HG02763 (cell line): ENCODE measurements around the gene CLDN20.
A peak's percentile ranks its signal among the peaks of the same experiment; 100 is the strongest.
"Not testable (repeated sequence)": the region's sequence is repeated elsewhere in the genome, so short reads cannot be mapped to it uniquely, and the experiment has no call there.

Source experiments
- ATAC-seq: cut with Tn5 transposase; IDR thresholded peaks from one replicate; pipeline ENCODE4 v1.9.1; 2021; ENCODE audit warnings: mild to moderate bottlenecking, moderate library complexity; ENCODE audit not compliant: unreplicated experiment

CLDN20 gene

GRCh38 chr6:155309150-155309549, 45.3 kb downstream of the CLDN20 start:
- no peak for ATAC-seq

- no peak for ATAC-seq
These were observed 46.8 kb downstream of the CLDN20 start for GRCh38 chr6:155310596-155310995.

- ATAC-seq = no peak
These were observed 47.3 kb downstream of the CLDN20 start for GRCh38 chr6:155311086-155311485.

GRCh38 chr6:155311583-155311982, 47.8 kb downstream of the CLDN20 start:
- ATAC-seq = no peak

- ATAC-seq = not testable (repeated sequence)
These were observed 49.1 kb downstream of the CLDN20 start for GRCh38 chr6:155312950-155313349.

GRCh38 chr6:155313602-155314091, 49.8 kb downstream of the CLDN20 start:
- ATAC-seq = peak; percentile 7

GRCh38 chr6:155314092-155314772, 50.4 kb downstream of the CLDN20 start, which contains the start of gene TFB1M:
Gene TFB1M, minus strand, starts transcription at chr6:155314484. Its CDS starts 56 bp downstream, at chr6:155314428.
- peak; percentile 96 for ATAC-seq

GRCh38 chr6:155314773-155315515, 51.1 kb downstream of the CLDN20 start:
- peak; percentile 47 for ATAC-seq

- ATAC-seq = no peak
These were observed 51.7 kb downstream of the CLDN20 start for GRCh38 chr6:155315516-155315871.

- ATAC-seq = no peak
These were observed 52.6 kb downstream of the CLDN20 start for GRCh38 chr6:155316419-155316818.

GRCh38 chr6:155317186-155317585, 53.4 kb downstream of the CLDN20 start:
- ATAC-seq = no peak

- peak; percentile 43 for ATAC-seq
These were observed 56.1 kb downstream of the CLDN20 start for GRCh38 chr6:155319902-155320301.

GRCh38 chr6:155324172-155324571, 60.4 kb downstream of the CLDN20 start:
- no peak for ATAC-seq

GRCh38 chr6:155324993-155325392, 61.2 kb downstream of the CLDN20 start:
- no peak for ATAC-seq

GRCh38 chr6:155325700-155326516, 62.1 kb downstream of the CLDN20 start:
- no peak for ATAC-seq
